GM10266 (cell line): ENCODE results near the gene MGAM2.
A peak's percentile ranks its signal among the peaks of the same experiment; 100 is the strongest.

Experiments used
- DNase-seq: peaks from one replicate; pipeline ENCODE4 v3.0.0; 2012; ENCODE audit errors: extremely low spot score
- CTCF ChIP-seq: IDR thresholded peaks from 2 replicates; pipeline ENCODE4 v1.5.1; 2012; ENCODE audit warnings: mild to moderate bottlenecking, low read depth; ENCODE audit not compliant: control insufficient read depth, insufficient read depth; ENCODE audit errors: missing control alignments

MGAM2 gene

GRCh38 chr7:142089035-142089434, 22.5 kb upstream of the MGAM2 start:
- TF ChIP-seq CTCF, result no peak
- DNase-seq, result no peak

- no peak for TF ChIP-seq CTCF
- no peak for DNase-seq
Observed at GRCh38 chr7:142091961-142092360, 19.6 kb upstream of the MGAM2 start.

GRCh38 chr7:142094861-142095260, 16.7 kb upstream of the MGAM2 start:
- no peak for TF ChIP-seq CTCF
- no peak for DNase-seq

GRCh38 chr7:142097571-142097970, 13.9 kb upstream of the MGAM2 start:
- DNase-seq, result peak; percentile 0
- no peak for TF ChIP-seq CTCF

- DNase-seq, result no peak
- no peak for TF ChIP-seq CTCF
Observed at GRCh38 chr7:142098004-142098403, 13.5 kb upstream of the MGAM2 start.

- DNase-seq, result peak; percentile 0
Observed at GRCh38 chr7:142099347-142099746, 12.2 kb upstream of the MGAM2 start.

- TF ChIP-seq CTCF, result no peak
- peak; percentile 0 for DNase-seq
Observed at GRCh38 chr7:142100634-142101033, 10.9 kb upstream of the MGAM2 start.

GRCh38 chr7:142101794-142102193, 9.7 kb upstream of the MGAM2 start:
- peak; percentile 0 for DNase-seq
